ENCODE data around the gene DGLUCY. TPM values are rescaled to one million over a fixed set of nuclear protein-coding genes. Genes with fewer than 3 reads are reported as not detected.

The DGLUCY gene
- total RNA-seq, 1 experiment from 2014 or later = 67.0 TPM

DNA sequence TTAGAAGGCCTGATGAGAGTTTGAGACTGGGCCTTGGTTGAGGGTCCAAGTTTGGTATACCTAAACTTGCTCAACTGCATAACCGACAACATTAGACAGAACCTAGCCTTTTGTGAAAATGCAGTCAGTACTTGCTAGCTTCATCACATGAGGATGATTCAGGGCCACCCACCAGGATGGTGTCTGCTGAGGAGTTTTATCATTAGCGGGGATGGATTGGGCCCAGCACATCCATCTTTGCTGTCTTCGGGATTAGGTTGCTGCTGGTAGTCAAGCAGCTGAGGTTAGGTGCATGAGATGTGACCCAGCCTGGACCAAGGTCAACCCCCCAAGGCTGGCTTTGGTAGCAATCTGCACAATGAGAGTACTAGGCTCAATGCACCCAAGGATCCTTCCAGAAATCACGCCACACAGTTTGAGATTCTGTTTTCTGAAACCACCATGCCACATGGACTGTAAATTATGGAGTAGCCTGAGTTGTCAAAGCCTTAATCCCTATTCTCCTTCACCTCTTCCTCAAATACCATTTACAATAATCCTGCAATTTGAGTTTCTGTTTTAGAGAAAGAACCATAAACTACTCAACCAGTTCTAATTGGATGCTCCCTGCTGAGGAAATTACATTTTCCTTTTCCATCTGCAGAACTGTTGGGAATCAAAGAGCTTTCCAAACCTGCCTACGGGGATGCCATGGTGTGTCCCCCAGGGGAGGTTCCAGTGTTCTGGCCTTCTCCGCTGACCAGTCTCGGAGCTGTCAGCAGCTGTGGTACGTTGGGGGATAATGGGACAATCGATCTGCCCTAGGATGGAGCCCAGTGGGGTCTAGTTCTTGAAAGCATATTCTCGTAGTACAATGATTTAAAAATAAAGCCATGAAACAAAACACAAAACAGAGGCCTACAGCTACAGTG is 61.7 kb downstream of the DGLUCY start:
- no peak for DNase-seq (ENCODE audit: low read depth, low spot score)
- Histone ChIP-seq H3K9me3 (ENCODE audit: control insufficient read depth in 1 of 2, insufficient read depth in 1 of 2, low read depth in 1 of 2, low read length in 2 of 2) (no peaks in the 10 kb centered on the region), H3K4me3 (replicated peaks in 1 of 2; ENCODE audit: low read depth in 1 of 2, low read length in 2 of 2) (no peak overlapping the region), H4K20me1 (ENCODE audit: insufficient read depth) (no peaks in the 10 kb centered on the region), H3K27ac (ENCODE audit: low read depth, low read length) (no peak overlapping the region), H3K27me3 (ENCODE audit: insufficient read depth, low read length) (no peaks in the 10 kb centered on the region), H3K4me1 (ENCODE audit: control insufficient read depth in 1 of 2, insufficient read depth in 2 of 2, low read length in 2 of 2) (no peaks in the 10 kb centered on the region), H3K79me2 (ENCODE audit: insufficient read depth, low read length) (no peaks in the 10 kb centered on the region), H3K9me2 (ENCODE audit: insufficient read depth) (no peaks in the 10 kb centered on the region), H3K4me2 (ENCODE audit: low read length) (no peak overlapping the region), H2AFZ (ENCODE audit: low read depth, low read length, poor library complexity, severe bottlenecking) (no peak overlapping the region), H3K9ac (ENCODE audit: low read length) (no peak overlapping the region), H3K36me3 (ENCODE audit: control insufficient read depth in 1 of 2, insufficient read depth in 2 of 2, low read length in 2 of 2) (peaks cover 10 to 25% of the 10 kb centered on the region in 2 experiments)
- no peak for ATAC-seq
- ChIA-PET RAD21 (ENCODE audit: low non-redundant PET in 1 of 2, low total read pairs in 2 of 2, uncharacterized antibody in 2 of 2, unreplicated experiment in 2 of 2) (interaction anchor here in 1 of 2 experiments (1.1 kb wide), 1 partner anchor 273 kb away, joined by 3 read pairs; no protein-coding TSS in a partner anchor), POLR2A (interaction anchor here (1.3 kb wide), 1 partner anchor 273 kb away, joined by 3 read pairs; no protein-coding TSS in a partner anchor), CTCF (interaction anchor here (3.3 kb wide), 1 partner anchor 273 kb away, joined by 27 read pairs; no protein-coding TSS in a partner anchor)
- no TSS peak for BruUV-seq (replicated peaks)
- intact Hi-C loops (cut with micrococcal nuclease) = no loop called here
- TF ChIP-seq YY1 (IDR thresholded peaks at IDR 0.05; ENCODE audit: extremely low read depth, insufficient replicate concordance, low read depth, low read length) (no peak), ELF1 (IDR thresholded peaks at IDR 0.05; ENCODE audit: borderline replicate concordance, low read depth) (no peak), TCF7L2 (IDR thresholded peaks at IDR 0.05; ENCODE audit: borderline replicate concordance, extremely low read depth, insufficient read depth, insufficient read length) (no peak), ZNF274 (IDR thresholded peaks at IDR 0.05; ENCODE audit: low read depth, low read length) (no peak), MAX (IDR thresholded peaks at IDR 0.05) (no peak), ZFX (IDR thresholded peaks at IDR 0.05) (no peak), EZH2 (IDR thresholded peaks at IDR 0.05) (no peak), EZH2phosphoT487 (IDR thresholded peaks at IDR 0.05; ENCODE audit: borderline replicate concordance) (no peak), CBX3 (IDR thresholded peaks at IDR 0.05; ENCODE audit: low read depth) (no peak), POLR2A (IDR thresholded peaks at IDR 0.05; ENCODE audit: borderline replicate concordance, extremely low read depth, insufficient read depth, insufficient read length) (no peak), EGR1 (IDR thresholded peaks at IDR 0.05; ENCODE audit: low read depth) (no peak), JUND (IDR thresholded peaks at IDR 0.05) (no peak), FOSL1 (IDR thresholded peaks at IDR 0.05; ENCODE audit: low read depth) (no peak), SP1 (IDR thresholded peaks at IDR 0.05; ENCODE audit: low read depth) (no peak)
- TF ChIP-seq, protein P1, sequence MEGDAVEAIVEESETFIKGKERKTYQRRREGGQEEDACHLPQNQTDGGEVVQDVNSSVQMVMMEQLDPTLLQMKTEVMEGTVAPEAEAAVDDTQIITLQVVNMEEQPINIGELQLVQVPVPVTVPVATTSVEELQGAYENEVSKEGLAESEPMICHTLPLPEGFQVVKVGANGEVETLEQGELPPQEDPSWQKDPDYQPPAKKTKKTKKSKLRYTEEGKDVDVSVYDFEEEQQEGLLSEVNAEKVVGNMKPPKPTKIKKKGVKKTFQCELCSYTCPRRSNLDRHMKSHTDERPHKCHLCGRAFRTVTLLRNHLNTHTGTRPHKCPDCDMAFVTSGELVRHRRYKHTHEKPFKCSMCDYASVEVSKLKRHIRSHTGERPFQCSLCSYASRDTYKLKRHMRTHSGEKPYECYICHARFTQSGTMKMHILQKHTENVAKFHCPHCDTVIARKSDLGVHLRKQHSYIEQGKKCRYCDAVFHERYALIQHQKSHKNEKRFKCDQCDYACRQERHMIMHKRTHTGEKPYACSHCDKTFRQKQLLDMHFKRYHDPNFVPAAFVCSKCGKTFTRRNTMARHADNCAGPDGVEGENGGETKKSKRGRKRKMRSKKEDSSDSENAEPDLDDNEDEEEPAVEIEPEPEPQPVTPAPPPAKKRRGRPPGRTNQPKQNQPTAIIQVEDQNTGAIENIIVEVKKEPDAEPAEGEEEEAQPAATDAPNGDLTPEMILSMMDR (IDR thresholded peaks at IDR 0.05 in 2 of 3, conservative IDR thresholded peaks at IDR 0.05 in 1 of 3; ENCODE audit: borderline replicate concordance in 1 of 3, insufficient read depth in 1 of 3, low read depth in 2 of 3, low read length in 2 of 3) = no peak
- TF ChIP-seq, protein P2, sequence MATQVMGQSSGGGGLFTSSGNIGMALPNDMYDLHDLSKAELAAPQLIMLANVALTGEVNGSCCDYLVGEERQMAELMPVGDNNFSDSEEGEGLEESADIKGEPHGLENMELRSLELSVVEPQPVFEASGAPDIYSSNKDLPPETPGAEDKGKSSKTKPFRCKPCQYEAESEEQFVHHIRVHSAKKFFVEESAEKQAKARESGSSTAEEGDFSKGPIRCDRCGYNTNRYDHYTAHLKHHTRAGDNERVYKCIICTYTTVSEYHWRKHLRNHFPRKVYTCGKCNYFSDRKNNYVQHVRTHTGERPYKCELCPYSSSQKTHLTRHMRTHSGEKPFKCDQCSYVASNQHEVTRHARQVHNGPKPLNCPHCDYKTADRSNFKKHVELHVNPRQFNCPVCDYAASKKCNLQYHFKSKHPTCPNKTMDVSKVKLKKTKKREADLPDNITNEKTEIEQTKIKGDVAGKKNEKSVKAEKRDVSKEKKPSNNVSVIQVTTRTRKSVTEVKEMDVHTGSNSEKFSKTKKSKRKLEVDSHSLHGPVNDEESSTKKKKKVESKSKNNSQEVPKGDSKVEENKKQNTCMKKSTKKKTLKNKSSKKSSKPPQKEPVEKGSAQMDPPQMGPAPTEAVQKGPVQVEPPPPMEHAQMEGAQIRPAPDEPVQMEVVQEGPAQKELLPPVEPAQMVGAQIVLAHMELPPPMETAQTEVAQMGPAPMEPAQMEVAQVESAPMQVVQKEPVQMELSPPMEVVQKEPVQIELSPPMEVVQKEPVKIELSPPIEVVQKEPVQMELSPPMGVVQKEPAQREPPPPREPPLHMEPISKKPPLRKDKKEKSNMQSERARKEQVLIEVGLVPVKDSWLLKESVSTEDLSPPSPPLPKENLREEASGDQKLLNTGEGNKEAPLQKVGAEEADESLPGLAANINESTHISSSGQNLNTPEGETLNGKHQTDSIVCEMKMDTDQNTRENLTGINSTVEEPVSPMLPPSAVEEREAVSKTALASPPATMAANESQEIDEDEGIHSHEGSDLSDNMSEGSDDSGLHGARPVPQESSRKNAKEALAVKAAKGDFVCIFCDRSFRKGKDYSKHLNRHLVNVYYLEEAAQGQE (IDR thresholded peaks at IDR 0.05; ENCODE audit: low read depth) = no peak
- TF ChIP-seq, protein P3, sequence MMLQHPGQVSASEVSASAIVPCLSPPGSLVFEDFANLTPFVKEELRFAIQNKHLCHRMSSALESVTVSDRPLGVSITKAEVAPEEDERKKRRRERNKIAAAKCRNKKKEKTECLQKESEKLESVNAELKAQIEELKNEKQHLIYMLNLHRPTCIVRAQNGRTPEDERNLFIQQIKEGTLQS (IDR thresholded peaks at IDR 0.05) = no peak
- TF ChIP-seq, protein P4, sequence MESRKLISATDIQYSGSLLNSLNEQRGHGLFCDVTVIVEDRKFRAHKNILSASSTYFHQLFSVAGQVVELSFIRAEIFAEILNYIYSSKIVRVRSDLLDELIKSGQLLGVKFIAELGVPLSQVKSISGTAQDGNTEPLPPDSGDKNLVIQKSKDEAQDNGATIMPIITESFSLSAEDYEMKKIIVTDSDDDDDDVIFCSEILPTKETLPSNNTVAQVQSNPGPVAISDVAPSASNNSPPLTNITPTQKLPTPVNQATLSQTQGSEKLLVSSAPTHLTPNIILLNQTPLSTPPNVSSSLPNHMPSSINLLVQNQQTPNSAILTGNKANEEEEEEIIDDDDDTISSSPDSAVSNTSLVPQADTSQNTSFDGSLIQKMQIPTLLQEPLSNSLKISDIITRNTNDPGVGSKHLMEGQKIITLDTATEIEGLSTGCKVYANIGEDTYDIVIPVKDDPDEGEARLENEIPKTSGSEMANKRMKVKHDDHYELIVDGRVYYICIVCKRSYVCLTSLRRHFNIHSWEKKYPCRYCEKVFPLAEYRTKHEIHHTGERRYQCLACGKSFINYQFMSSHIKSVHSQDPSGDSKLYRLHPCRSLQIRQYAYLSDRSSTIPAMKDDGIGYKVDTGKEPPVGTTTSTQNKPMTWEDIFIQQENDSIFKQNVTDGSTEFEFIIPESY (IDR thresholded peaks at IDR 0.05; ENCODE audit: extremely low read depth, insufficient replicate concordance, low read length) = no peak
